Loucy (cell line): Measurements from ENCODE around the gene SLC29A3.

Source experiments
- H2AFZ ChIP-seq: fragments of 200-600 bp; sonication (generic); 2 replicates; pipeline ENCODE4 v1.6.0; 2016; ENCODE audit warnings: antibody characterized with exemption, mild to moderate bottlenecking, low read length, moderate library complexity
- H3F3A ChIP-seq: fragments of 200-600 bp; 2 replicates; pipeline ENCODE4 v1.6.0; 2016; ENCODE audit warnings: antibody characterized with exemption, low read depth, mild to moderate bottlenecking
- H3K27me3 ChIP-seq: fragments of 200-600 bp; sonication (generic); 2 replicates; pipeline ENCODE4 v1.6.1; 2014; ENCODE audit warnings: low read length, mild to moderate bottlenecking; ENCODE audit not compliant: insufficient read depth, poor library complexity, severe bottlenecking
- H3K36me3 ChIP-seq: fragments of 200-600 bp; sonication (generic); 2 replicates; pipeline ENCODE4 v1.6.1; 2016; ENCODE audit warnings: low read length; ENCODE audit not compliant: insufficient read depth
- H3K4me1 ChIP-seq: fragments of 200-600 bp; sonication (generic); 2 replicates; pipeline ENCODE4 v1.5.1; 2014; ENCODE audit warnings: low read length, mild to moderate bottlenecking; ENCODE audit not compliant: insufficient read depth, poor library complexity, severe bottlenecking
- H3K4me2 ChIP-seq: fragments of 200-600 bp; sonication (generic); 2 replicates; pipeline ENCODE4 v1.6.0; 2014; ENCODE audit warnings: antibody characterized with exemption, low read length, low read depth, mild to moderate bottlenecking; ENCODE audit not compliant: poor library complexity, severe bottlenecking
- H3K4me3 ChIP-seq: fragments of 200-600 bp; sonication (generic); 2 replicates; pipeline ENCODE4 v1.5.1; 2014; ENCODE audit warnings: low read length, mild to moderate bottlenecking, mixed read lengths; ENCODE audit not compliant: poor library complexity, severe bottlenecking
- H3K79me2 ChIP-seq: fragments of 200-600 bp; sonication (generic); 2 replicates; pipeline ENCODE4 v1.6.1; 2014; ENCODE audit warnings: low read length; ENCODE audit not compliant: insufficient read depth
- H3K9ac ChIP-seq: fragments of 200-600 bp; sonication (generic); 2 replicates; pipeline ENCODE4 v1.6.0; 2014; ENCODE audit warnings: mild to moderate bottlenecking, low read depth, low read length, moderate library complexity; ENCODE audit not compliant: poor library complexity, severe bottlenecking
- H3K9me2 ChIP-seq: fragments of 200-600 bp; sonication (generic); replicated peaks from 2 replicates; pipeline ENCODE4 v1.6.1; 2016; ENCODE audit warnings: low read depth, low read length, mixed read lengths
- H3K9me3 ChIP-seq: fragments of 200-600 bp; sonication (generic); 2 replicates; pipeline ENCODE4 v1.6.1; 2014; ENCODE audit warnings: mild to moderate bottlenecking, antibody characterized with exemption, low read length, low read depth; ENCODE audit not compliant: insufficient read depth
- H4K20me1 ChIP-seq: fragments of 200-600 bp; sonication (generic); 2 replicates; pipeline ENCODE4 v1.6.0; 2014; ENCODE audit warnings: antibody characterized with exemption, low read length, mild to moderate bottlenecking; ENCODE audit not compliant: insufficient read depth, poor library complexity, severe bottlenecking
- EZH2phosphoT487 ChIP-seq: fragments of 200-600 bp; IDR thresholded peaks from 2 replicates; pipeline ENCODE4 v1.6.1; 2018; ENCODE audit warnings: antibody characterized with exemption, mild to moderate bottlenecking, moderate library complexity, borderline replicate concordance
- TF ChIP-seq, protein P1 (sequence below): fragments of 200-600 bp; sonication (generic); conservative IDR thresholded peaks from 2 replicates; pipeline ENCODE4 v1.5.1; 2014; ENCODE audit warnings: mild to moderate bottlenecking, antibody characterized with exemption, low read length

The SLC29A3 gene

GRCh38 chr10:71372882-71373495, 53.9 kb downstream of the SLC29A3 start:
- H3K4me2 ChIP-seq: no peak overlapping the region
- H3K27me3 ChIP-seq: no peaks in the 10 kb centered on the region
- no peaks in the 10 kb centered on the region for H4K20me1 ChIP-seq
- H2AFZ ChIP-seq: no peak overlapping the region
- no peak overlapping the region for H3K9ac ChIP-seq
- H3K79me2 ChIP-seq: no peaks in the 10 kb centered on the region
- H3K9me3 ChIP-seq: no peaks in the 10 kb centered on the region
- no peaks in the 10 kb centered on the region for H3K9me2 ChIP-seq
- H3K36me3 ChIP-seq: no peaks in the 10 kb centered on the region
- H3K4me3 ChIP-seq: no peak overlapping the region
- no peaks in the 10 kb centered on the region for H3K4me1 ChIP-seq
- no peaks in the 10 kb centered on the region for H3F3A ChIP-seq
- TF ChIP-seq, protein P1, sequence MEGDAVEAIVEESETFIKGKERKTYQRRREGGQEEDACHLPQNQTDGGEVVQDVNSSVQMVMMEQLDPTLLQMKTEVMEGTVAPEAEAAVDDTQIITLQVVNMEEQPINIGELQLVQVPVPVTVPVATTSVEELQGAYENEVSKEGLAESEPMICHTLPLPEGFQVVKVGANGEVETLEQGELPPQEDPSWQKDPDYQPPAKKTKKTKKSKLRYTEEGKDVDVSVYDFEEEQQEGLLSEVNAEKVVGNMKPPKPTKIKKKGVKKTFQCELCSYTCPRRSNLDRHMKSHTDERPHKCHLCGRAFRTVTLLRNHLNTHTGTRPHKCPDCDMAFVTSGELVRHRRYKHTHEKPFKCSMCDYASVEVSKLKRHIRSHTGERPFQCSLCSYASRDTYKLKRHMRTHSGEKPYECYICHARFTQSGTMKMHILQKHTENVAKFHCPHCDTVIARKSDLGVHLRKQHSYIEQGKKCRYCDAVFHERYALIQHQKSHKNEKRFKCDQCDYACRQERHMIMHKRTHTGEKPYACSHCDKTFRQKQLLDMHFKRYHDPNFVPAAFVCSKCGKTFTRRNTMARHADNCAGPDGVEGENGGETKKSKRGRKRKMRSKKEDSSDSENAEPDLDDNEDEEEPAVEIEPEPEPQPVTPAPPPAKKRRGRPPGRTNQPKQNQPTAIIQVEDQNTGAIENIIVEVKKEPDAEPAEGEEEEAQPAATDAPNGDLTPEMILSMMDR: no peak
- TF ChIP-seq EZH2phosphoT487: no peak

- H3K79me2 ChIP-seq: no peaks in the 10 kb centered on the region
- no peaks in the 10 kb centered on the region for H3K9me3 ChIP-seq
- no peak overlapping the region for H3K9ac ChIP-seq
- H4K20me1 ChIP-seq: no peaks in the 10 kb centered on the region
- H3K36me3 ChIP-seq: no peaks in the 10 kb centered on the region
- H3F3A ChIP-seq: no peaks in the 10 kb centered on the region
- H3K4me3 ChIP-seq: no peak overlapping the region
- no peaks in the 10 kb centered on the region for H3K9me2 ChIP-seq
- no peaks in the 10 kb centered on the region for H3K4me1 ChIP-seq
- H3K27me3 ChIP-seq: no peaks in the 10 kb centered on the region
- H3K4me2 ChIP-seq: no peak overlapping the region
- H2AFZ ChIP-seq: no peak overlapping the region
- no peak for TF ChIP-seq EZH2phosphoT487
- TF ChIP-seq, protein P1: no peak
Observed at GRCh38 chr10:71374481-71375233, 55.6 kb downstream of the SLC29A3 start.

- H3K9me3 ChIP-seq: no peaks in the 10 kb centered on the region
- no peak overlapping the region for H3K9ac ChIP-seq
- H2AFZ ChIP-seq: no peak overlapping the region
- H3F3A ChIP-seq: no peaks in the 10 kb centered on the region
- H3K79me2 ChIP-seq: no peaks in the 10 kb centered on the region
- no peaks in the 10 kb centered on the region for H3K36me3 ChIP-seq
- no peaks in the 10 kb centered on the region for H3K4me1 ChIP-seq
- TF ChIP-seq, protein P1: no peak
- no peak for TF ChIP-seq EZH2phosphoT487
- no peaks in the 10 kb centered on the region for H3K27me3 ChIP-seq
- H3K9me2 ChIP-seq: no peaks in the 10 kb centered on the region
- no peak overlapping the region for H3K4me3 ChIP-seq
- H3K4me2 ChIP-seq: peak overlapping the region; percentile 81
- H4K20me1 ChIP-seq: no peaks in the 10 kb centered on the region
Observed at GRCh38 chr10:71375952-71376351, 56.9 kb downstream of the SLC29A3 start.
